ENCODE results near the gene SMCO4.

The SMCO4 gene

GRCh38 chr11:93573184-93573583, 30.0 kb upstream of the SMCO4 start:
- Histone ChIP-seq H3K4me3 (ENCODE audit: low read length) (no peak overlapping the region), H3K27ac (ENCODE audit: low read length) (no peak overlapping the region), H3K9me3 (ENCODE audit: control insufficient read depth, low read depth, low read length) (no peaks in the 10 kb centered on the region), H3K27me3 (ENCODE audit: control insufficient read depth, insufficient read depth, low read length) (no peaks in the 10 kb centered on the region), H3K9ac (ENCODE audit: low read length) (no peak overlapping the region), H3K36me3 (ENCODE audit: control insufficient read depth, low read depth, low read length) (no peaks in the 10 kb centered on the region), H3K4me1 (ENCODE audit: control insufficient read depth, low read depth, low read length) (no peaks in the 10 kb centered on the region)

GRCh38 chr11:93572621-93573020, 29.4 kb upstream of the SMCO4 start:
- Histone ChIP-seq H3K4me3 (ENCODE audit: low read length) (no peak overlapping the region), H3K36me3 (ENCODE audit: control insufficient read depth, low read depth, low read length) (no peaks in the 10 kb centered on the region), H3K4me1 (ENCODE audit: control insufficient read depth, low read depth, low read length) (no peaks in the 10 kb centered on the region), H3K9ac (ENCODE audit: low read length) (no peak overlapping the region), H3K27me3 (ENCODE audit: control insufficient read depth, insufficient read depth, low read length) (no peaks in the 10 kb centered on the region), H3K27ac (ENCODE audit: low read length) (no peak overlapping the region), H3K9me3 (ENCODE audit: control insufficient read depth, low read depth, low read length) (no peaks in the 10 kb centered on the region)

- H3K4me1 ChIP-seq (ENCODE audit: control insufficient read depth, low read depth, low read length) = no peaks in the 10 kb centered on the region
- no peak overlapping the region for H3K27ac ChIP-seq (ENCODE audit: low read length)
- no peak overlapping the region for H3K9ac ChIP-seq (ENCODE audit: low read length)
- H3K27me3 ChIP-seq (ENCODE audit: control insufficient read depth, insufficient read depth, low read length) = no peaks in the 10 kb centered on the region
- no peaks in the 10 kb centered on the region for H3K9me3 ChIP-seq (ENCODE audit: control insufficient read depth, low read depth, low read length)
- H3K36me3 ChIP-seq (ENCODE audit: control insufficient read depth, low read depth, low read length) = no peaks in the 10 kb centered on the region
- H3K4me3 ChIP-seq (ENCODE audit: low read length) = no peak overlapping the region
Observed at GRCh38 chr11:93572171-93572570, 29.0 kb upstream of the SMCO4 start.

- Histone ChIP-seq H3K27me3 (ENCODE audit: control insufficient read depth, insufficient read depth, low read length) (no peaks in the 10 kb centered on the region), H3K9me3 (ENCODE audit: control insufficient read depth, low read depth, low read length) (no peaks in the 10 kb centered on the region), H3K36me3 (ENCODE audit: control insufficient read depth, low read depth, low read length) (no peaks in the 10 kb centered on the region), H3K4me1 (ENCODE audit: control insufficient read depth, low read depth, low read length) (no peaks in the 10 kb centered on the region), H3K9ac (ENCODE audit: low read length) (no peak overlapping the region), H3K27ac (ENCODE audit: low read length) (no peak overlapping the region), H3K4me3 (ENCODE audit: low read length) (no peak overlapping the region)
Observed at GRCh38 chr11:93571612-93572011, 28.4 kb upstream of the SMCO4 start.

- no peak overlapping the region for H3K9ac ChIP-seq (ENCODE audit: low read length)
Observed at GRCh38 chr11:93570759-93571413, 27.7 kb upstream of the SMCO4 start.

GRCh38 chr11:93569496-93569895, 26.3 kb upstream of the SMCO4 start:
- H3K27ac ChIP-seq (ENCODE audit: low read length) = no peak overlapping the region
- no peak overlapping the region for H3K4me3 ChIP-seq (ENCODE audit: low read length)
- H3K9me3 ChIP-seq (ENCODE audit: control insufficient read depth, low read depth, low read length) = no peaks in the 10 kb centered on the region
- no peaks in the 10 kb centered on the region for H3K36me3 ChIP-seq (ENCODE audit: control insufficient read depth, low read depth, low read length)
- H3K4me1 ChIP-seq (ENCODE audit: control insufficient read depth, low read depth, low read length) = no peaks in the 10 kb centered on the region
- no peaks in the 10 kb centered on the region for H3K27me3 ChIP-seq (ENCODE audit: control insufficient read depth, insufficient read depth, low read length)
- H3K9ac ChIP-seq (ENCODE audit: low read length) = no peak overlapping the region

More at GRCh38 chr11:93570759-93571413, 27.7 kb upstream of the SMCO4 start:
- H3K36me3 ChIP-seq (ENCODE audit: control insufficient read depth, low read depth, low read length) = no peaks in the 10 kb centered on the region
- no peaks in the 10 kb centered on the region for H3K27me3 ChIP-seq (ENCODE audit: control insufficient read depth, insufficient read depth, low read length)
- no peaks in the 10 kb centered on the region for H3K9me3 ChIP-seq (ENCODE audit: control insufficient read depth, low read depth, low read length)
- H3K4me1 ChIP-seq (ENCODE audit: control insufficient read depth, low read depth, low read length) = no peaks in the 10 kb centered on the region
- H3K4me3 ChIP-seq (ENCODE audit: low read length) = no peak overlapping the region
- no peak overlapping the region for H3K27ac ChIP-seq (ENCODE audit: low read length)

- Histone ChIP-seq H3K4me1 (ENCODE audit: control insufficient read depth, low read depth, low read length) (no peaks in the 10 kb centered on the region), H3K9me3 (ENCODE audit: control insufficient read depth, low read depth, low read length) (no peaks in the 10 kb centered on the region)
Observed at GRCh38 chr11:93568726-93569125, 25.5 kb upstream of the SMCO4 start.

GRCh38 chr11:93567401-93567895, 24.3 kb upstream of the SMCO4 start:
- Histone ChIP-seq H3K27ac (ENCODE audit: low read length) (no peak overlapping the region), H3K27me3 (ENCODE audit: control insufficient read depth, insufficient read depth, low read length) (no peaks in the 10 kb centered on the region), H3K9ac (ENCODE audit: low read length) (no peak overlapping the region), H3K4me1 (ENCODE audit: control insufficient read depth, low read depth, low read length) (no peaks in the 10 kb centered on the region), H3K4me3 (ENCODE audit: low read length) (no peak overlapping the region), H3K36me3 (ENCODE audit: control insufficient read depth, low read depth, low read length) (no peaks in the 10 kb centered on the region), H3K9me3 (ENCODE audit: control insufficient read depth, low read depth, low read length) (no peaks in the 10 kb centered on the region)

More at GRCh38 chr11:93568726-93569125, 25.5 kb upstream of the SMCO4 start:
- no peaks in the 10 kb centered on the region for H3K27me3 ChIP-seq (ENCODE audit: control insufficient read depth, insufficient read depth, low read length)
- no peaks in the 10 kb centered on the region for H3K36me3 ChIP-seq (ENCODE audit: control insufficient read depth, low read depth, low read length)
- no peak overlapping the region for H3K4me3 ChIP-seq (ENCODE audit: low read length)
- no peak overlapping the region for H3K27ac ChIP-seq (ENCODE audit: low read length)
- no peak overlapping the region for H3K9ac ChIP-seq (ENCODE audit: low read length)

- H3K27me3 ChIP-seq (ENCODE audit: control insufficient read depth, insufficient read depth, low read length) = no peaks in the 10 kb centered on the region
- H3K9me3 ChIP-seq (ENCODE audit: control insufficient read depth, low read depth, low read length) = no peaks in the 10 kb centered on the region
Observed at GRCh38 chr11:93564895-93565294, 21.7 kb upstream of the SMCO4 start.

GRCh38 chr11:93563857-93564256, 20.7 kb upstream of the SMCO4 start:
- Histone ChIP-seq H3K9ac (ENCODE audit: low read length) (no peak overlapping the region), H3K9me3 (ENCODE audit: control insufficient read depth, low read depth, low read length) (no peaks in the 10 kb centered on the region), H3K36me3 (ENCODE audit: control insufficient read depth, low read depth, low read length) (no peaks in the 10 kb centered on the region), H3K27ac (ENCODE audit: low read length) (no peak overlapping the region), H3K4me1 (ENCODE audit: control insufficient read depth, low read depth, low read length) (peaks cover 6% of the 10 kb centered on the region), H3K4me3 (ENCODE audit: low read length) (no peak overlapping the region), H3K27me3 (ENCODE audit: control insufficient read depth, insufficient read depth, low read length) (no peaks in the 10 kb centered on the region)

More at GRCh38 chr11:93564895-93565294, 21.7 kb upstream of the SMCO4 start:
- Histone ChIP-seq H3K27ac (ENCODE audit: low read length) (no peak overlapping the region), H3K9ac (ENCODE audit: low read length) (no peak overlapping the region), H3K4me1 (ENCODE audit: control insufficient read depth, low read depth, low read length) (peaks cover 6% of the 10 kb centered on the region), H3K36me3 (ENCODE audit: control insufficient read depth, low read depth, low read length) (no peaks in the 10 kb centered on the region), H3K4me3 (ENCODE audit: low read length) (no peak overlapping the region)

- no peak overlapping the region for H3K27ac ChIP-seq (ENCODE audit: low read length)
- H3K36me3 ChIP-seq (ENCODE audit: control insufficient read depth, low read depth, low read length) = no peaks in the 10 kb centered on the region
- H3K4me3 ChIP-seq (ENCODE audit: low read length) = no peak overlapping the region
- no peaks in the 10 kb centered on the region for H3K9me3 ChIP-seq (ENCODE audit: control insufficient read depth, low read depth, low read length)
- H3K4me1 ChIP-seq (ENCODE audit: control insufficient read depth, low read depth, low read length) = peaks cover 6% of the 10 kb centered on the region
- no peaks in the 10 kb centered on the region for H3K27me3 ChIP-seq (ENCODE audit: control insufficient read depth, insufficient read depth, low read length)
- H3K9ac ChIP-seq (ENCODE audit: low read length) = no peak overlapping the region
Observed at GRCh38 chr11:93560199-93560932, 17.2 kb upstream of the SMCO4 start.

GRCh38 chr11:93559681-93560080, 16.5 kb upstream of the SMCO4 start:
- Histone ChIP-seq H3K9ac (ENCODE audit: low read length) (no peak overlapping the region), H3K4me3 (ENCODE audit: low read length) (no peak overlapping the region), H3K36me3 (ENCODE audit: control insufficient read depth, low read depth, low read length) (no peaks in the 10 kb centered on the region), H3K9me3 (ENCODE audit: control insufficient read depth, low read depth, low read length) (no peaks in the 10 kb centered on the region), H3K27ac (ENCODE audit: low read length) (no peak overlapping the region), H3K27me3 (ENCODE audit: control insufficient read depth, insufficient read depth, low read length) (no peaks in the 10 kb centered on the region), H3K4me1 (ENCODE audit: control insufficient read depth, low read depth, low read length) (peaks cover 6% of the 10 kb centered on the region)
